Breast epithelium (tissue), 3 donors: ENCODE measurements around the gene PHACTR1.

Experiments used
- CTCF ChIP-seq, 3 donors: fragments of 450-650 bp; IDR thresholded peaks; one replicate each; pipeline ENCODE4 v1.5.1; 2016 to 2017; ENCODE audit warnings: antibody characterized with exemption in 3 of 3, mild to moderate bottlenecking in 3 of 3, moderate library complexity in 3 of 3
- POLR2A ChIP-seq: fragments of 450-650 bp; IDR thresholded peaks from one replicate; pipeline ENCODE4 v1.6.1; 2016; ENCODE audit warnings: antibody characterized with exemption, mild to moderate bottlenecking, moderate library complexity

- TF ChIP-seq POLR2A (no peak), CTCF (IDR thresholded peaks at IDR 0.05) (no peak)
Observed at GRCh38 chr6:12916420-12917136, 200.0 kb downstream of the PHACTR1 start.
